Cardiac septum (tissue), 1 donor: ENCODE data around the gene EEF1AKMT2. TPM values are rescaled to one million over a fixed set of nuclear protein-coding genes. Genes with fewer than 3 reads are reported as not detected.

Experiments used
- DNase-seq: peaks from one replicate; pipeline ENCODE4 v3.0.0-alpha.2; 2020; ENCODE audit warnings: low spot score
- intact Hi-C: fragments of 100-400 bp; cut with DNase I; formaldehyde crosslinking; loops from one replicate; pipeline ENCODE4 v1.14.0; 2022
- total RNA-seq: library from RNA; stranded (reverse); fragmentation: NEBNext Ultra II Directional; extraction: Animal tissue kit (Norgen Biotek cat#: 25700); gene quantifications from one replicate; pipeline ENCODE4 v1.2.1, GENCODE V29; 2021
- donor health status: DM: no; HTN: no; CAD: no.

Gene EEF1AKMT2
- total RNA-seq, 1 donor from 2014 or later = 14.6 TPM

- intact Hi-C loops = no loop called here
- no peak for DNase-seq
Observed at GRCh38 chr10:124728071-124728829, 63.4 kb downstream of the EEF1AKMT2 start.

GRCh38 chr10:124727361-124727960 is 64.2 kb downstream of the EEF1AKMT2 start:
- intact Hi-C loops = no loop called here
- DNase-seq = no peak

GRCh38 chr10:124725791-124726190 is 65.9 kb downstream of the EEF1AKMT2 start:
- intact Hi-C loops = no loop called here
- no peak for DNase-seq

- intact Hi-C loops = no loop called here
- DNase-seq = no peak
Observed at GRCh38 chr10:124725171-124725631, 66.5 kb downstream of the EEF1AKMT2 start.

GRCh38 chr10:124724279-124725027 is 67.2 kb downstream of the EEF1AKMT2 start:
- intact Hi-C loops = no loop called here

GRCh38 chr10:124723826-124724225 is 67.9 kb downstream of the EEF1AKMT2 start:
- DNase-seq = no peak

More at GRCh38 chr10:124724279-124725027, 67.2 kb downstream of the EEF1AKMT2 start:
- DNase-seq = no peak

GRCh38 chr10:124722798-124723783 is 68.6 kb downstream of the EEF1AKMT2 start:
- DNase-seq = no peak
- intact Hi-C loops = no loop called here

More at GRCh38 chr10:124723826-124724225, 67.9 kb downstream of the EEF1AKMT2 start:
- intact Hi-C loops = no loop called here

- no peak for DNase-seq
- intact Hi-C loops = no loop called here
Observed at GRCh38 chr10:124721330-124722045, 70.2 kb downstream of the EEF1AKMT2 start.

GRCh38 chr10:124719213-124719851 is 72.4 kb downstream of the EEF1AKMT2 start:
- intact Hi-C loops = no loop called here
- no peak for DNase-seq

GRCh38 chr10:124717911-124718741 is 73.6 kb downstream of the EEF1AKMT2 start:
- intact Hi-C loops = no loop called here
- DNase-seq = no peak

GRCh38 chr10:124717041-124717757 is 74.5 kb downstream of the EEF1AKMT2 start:
- intact Hi-C loops = no loop called here
- DNase-seq = no peak

GRCh38 chr10:124716369-124716768 is 75.3 kb downstream of the EEF1AKMT2 start:
- no peak for DNase-seq
- intact Hi-C loops = no loop called here

GRCh38 chr10:124715439-124715838 is 76.2 kb downstream of the EEF1AKMT2 start:
- intact Hi-C loops = no loop called here
- DNase-seq = no peak

- DNase-seq = no peak
- intact Hi-C loops = no loop called here
Observed at GRCh38 chr10:124713679-124714255, 77.9 kb downstream of the EEF1AKMT2 start.

- no peak for DNase-seq
- intact Hi-C loops = no loop called here
Observed at GRCh38 chr10:124712704-124713407, 78.8 kb downstream of the EEF1AKMT2 start.

GRCh38 chr10:124711145-124711544 is 80.5 kb downstream of the EEF1AKMT2 start:
- DNase-seq = no peak
- intact Hi-C loops = no loop called here
